Stimulated activated CD8-positive, alpha-beta memory T cell treated with anti-CD3 and anti-CD28 coated beads, Interleukin-4, amount 100 ng/mL, for 1 hour (primary cell): ENCODE measurements around the gene THSD4.
"Not testable (repeated sequence)": the region's sequence is repeated elsewhere in the genome, so short reads cannot be mapped to it uniquely, and the experiment has no call there.

Experiments used
- DNase-seq, 2 donors: peaks; one replicate each; pipeline ENCODE4 v3.0.0-alpha.2; 2020; ENCODE audit warnings: low read depth in 2 of 2, low spot score in 1 of 2

The THSD4 gene

DNA sequence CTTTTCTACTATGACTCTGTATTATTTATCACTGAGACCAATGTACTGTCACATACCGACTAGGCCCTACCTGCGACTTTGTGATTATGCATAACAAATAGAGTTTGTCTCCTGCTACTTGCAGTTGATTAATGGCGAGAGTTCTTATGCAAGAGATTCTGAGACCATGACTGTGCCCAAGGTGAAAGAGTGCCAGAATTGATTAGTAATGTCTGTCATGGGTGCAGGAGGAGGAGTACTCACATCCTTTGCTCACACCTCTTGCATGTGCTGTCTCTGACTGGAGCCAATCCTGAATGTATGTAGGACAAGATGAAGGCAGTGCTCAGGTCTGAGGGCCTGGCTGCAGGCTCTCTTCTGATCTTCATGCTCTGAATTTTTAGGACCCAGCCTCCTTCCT lies 260.7 kb downstream of the THSD4 start:
- no peak for DNase-seq

- DNase-seq: no peak
These were observed 264.6 kb downstream of the THSD4 start for GRCh38 chr15:71379893-71380292.

DNA sequence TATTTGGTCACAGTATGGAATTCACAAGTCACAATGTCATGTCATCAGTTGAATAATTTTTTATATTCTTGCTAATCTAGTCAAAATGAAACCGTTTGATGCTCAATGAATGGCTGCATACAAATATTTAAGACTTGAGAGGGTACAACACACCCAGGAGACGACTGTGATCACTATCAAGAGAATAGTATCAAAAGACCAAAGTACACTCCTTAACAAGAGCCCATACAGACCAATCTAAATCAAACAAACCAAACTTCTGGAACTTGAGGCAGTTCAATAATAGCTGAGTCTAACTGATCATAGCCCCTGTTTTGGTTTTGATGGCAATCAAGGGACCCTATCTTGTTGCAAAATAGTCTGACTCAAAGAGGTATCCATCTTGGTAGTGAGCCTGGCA lies 265.1 kb downstream of the THSD4 start:
- DNase-seq: no peak

DNA sequence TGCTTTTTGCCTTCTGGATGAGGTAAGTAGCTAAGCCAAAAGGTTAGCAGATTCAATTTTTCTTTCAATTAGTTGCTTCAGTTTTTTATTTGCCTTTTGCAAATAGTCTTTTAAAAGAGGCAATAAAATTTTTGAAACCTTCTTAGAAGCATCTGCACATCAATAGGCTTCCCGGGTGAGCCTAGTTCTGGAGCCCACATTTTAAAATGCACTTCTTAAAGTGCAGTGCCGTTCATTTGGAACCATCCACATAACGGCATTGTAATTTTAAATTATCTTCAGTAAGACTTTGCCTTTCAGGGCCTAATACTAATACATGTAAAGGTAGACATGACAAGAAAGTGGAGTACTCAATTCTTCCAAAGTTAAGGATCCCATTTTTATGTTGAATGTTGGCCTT lies 269.2 kb downstream of the THSD4 start:
- DNase-seq: no peak

DNA sequence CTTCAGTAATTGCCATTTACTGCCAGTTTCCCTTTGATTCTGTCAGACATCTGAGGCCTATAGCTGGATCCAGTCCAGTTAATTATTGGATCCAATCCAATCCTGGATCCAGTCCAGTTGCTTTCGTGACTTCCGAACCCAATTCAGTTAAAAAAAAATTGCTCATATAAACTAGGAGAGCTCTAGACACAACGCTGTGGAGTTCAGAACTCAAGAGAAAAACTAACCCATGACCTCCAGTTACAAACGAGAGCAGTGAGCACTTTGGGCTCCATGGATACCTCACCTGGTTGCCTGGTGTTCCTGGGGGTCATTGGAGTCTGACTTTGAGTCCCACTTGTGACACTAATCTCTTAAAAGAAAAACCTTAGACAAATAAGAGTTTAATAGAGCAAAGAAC lies 269.8 kb downstream of the THSD4 start:
- no peak for DNase-seq

DNA sequence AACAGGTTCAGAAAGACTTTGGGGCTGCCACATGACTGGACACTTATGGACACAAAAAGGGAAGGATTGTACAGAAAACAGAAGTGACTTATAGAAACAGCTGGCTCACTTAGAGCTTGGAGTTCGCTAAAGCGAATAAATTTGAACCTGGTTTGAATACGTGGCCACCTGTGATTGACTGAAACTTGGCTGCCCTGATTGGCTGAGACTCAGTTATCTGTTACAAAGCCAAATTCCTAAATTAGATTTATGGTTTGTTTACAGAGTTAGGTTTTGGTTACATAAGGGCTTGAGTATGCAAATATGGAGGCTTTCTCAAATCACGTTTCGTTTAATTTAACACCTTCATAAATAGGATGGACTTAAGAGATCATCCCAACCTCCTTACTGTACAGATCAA lies 270.2 kb downstream of the THSD4 start:
- DNase-seq: no peak

- no peak for DNase-seq
These were observed 270.7 kb downstream of the THSD4 start for GRCh38 chr15:71386005-71386404.

DNA sequence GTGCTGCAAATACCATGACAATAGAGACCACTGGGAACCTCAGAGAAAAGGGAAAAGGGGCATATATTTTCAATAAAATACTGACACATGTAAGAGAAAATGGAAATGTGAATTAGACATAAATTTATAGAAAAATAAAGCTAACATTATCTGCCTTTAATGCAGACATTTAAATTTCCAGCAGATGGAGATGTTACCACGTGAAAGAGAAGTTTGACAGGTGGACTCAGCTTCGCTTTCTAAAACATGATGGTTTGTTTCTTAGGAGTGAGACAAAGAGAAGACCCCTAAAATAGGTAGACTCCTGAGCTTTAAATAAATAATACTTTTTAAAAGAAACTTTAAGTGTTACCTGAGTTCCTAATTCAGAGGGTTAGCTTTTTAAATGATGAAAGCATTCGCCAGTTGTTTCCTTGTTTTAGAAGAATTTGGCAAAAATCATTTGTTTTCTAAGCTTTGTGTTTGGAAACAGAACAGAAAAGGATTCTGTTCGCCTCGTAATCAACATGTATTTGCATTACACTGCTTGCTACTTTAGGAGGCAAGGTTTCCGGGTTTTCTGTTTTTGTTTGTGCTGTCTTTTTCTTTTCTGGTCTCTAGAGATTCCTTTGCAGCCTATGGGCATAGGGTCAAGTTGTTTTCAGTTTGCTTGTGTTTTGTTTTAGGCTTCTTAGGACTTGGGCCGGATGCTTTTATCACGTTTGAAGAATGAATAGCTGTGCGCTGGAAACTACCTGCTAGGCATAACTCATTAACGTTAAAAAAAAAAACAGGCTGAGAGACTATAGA lies 271.4 kb downstream of the THSD4 start:
- no peak for DNase-seq

- DNase-seq: no peak
These were observed 272.5 kb downstream of the THSD4 start for GRCh38 chr15:71387810-71388209.

GRCh38 chr15:71390096-71390495 lies 274.8 kb downstream of the THSD4 start:
- no peak for DNase-seq

- DNase-seq: no peak
These were observed 276.3 kb downstream of the THSD4 start for GRCh38 chr15:71391421-71392088.

DNA sequence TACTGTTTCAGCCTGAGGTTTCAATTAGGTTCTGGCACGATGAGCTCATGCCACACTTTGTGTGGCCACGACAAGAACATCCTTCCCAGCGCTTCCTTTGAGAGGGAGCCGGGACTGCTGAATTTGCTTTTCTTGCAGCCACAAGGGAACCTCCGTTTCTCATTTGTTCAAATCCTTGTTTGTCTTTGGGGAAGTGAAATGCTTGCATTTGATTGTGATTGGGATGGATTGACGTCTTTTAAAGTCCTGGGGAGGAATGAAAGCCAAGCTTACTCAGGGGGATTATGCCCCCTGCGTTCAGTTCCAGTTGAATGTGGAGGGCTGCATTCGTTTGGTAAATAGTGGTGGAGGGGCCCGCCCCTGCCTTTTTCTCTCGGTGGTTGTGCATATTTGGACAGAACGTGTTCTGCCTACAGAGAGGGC lies 277.6 kb downstream of the THSD4 start:
- no peak for DNase-seq

DNA sequence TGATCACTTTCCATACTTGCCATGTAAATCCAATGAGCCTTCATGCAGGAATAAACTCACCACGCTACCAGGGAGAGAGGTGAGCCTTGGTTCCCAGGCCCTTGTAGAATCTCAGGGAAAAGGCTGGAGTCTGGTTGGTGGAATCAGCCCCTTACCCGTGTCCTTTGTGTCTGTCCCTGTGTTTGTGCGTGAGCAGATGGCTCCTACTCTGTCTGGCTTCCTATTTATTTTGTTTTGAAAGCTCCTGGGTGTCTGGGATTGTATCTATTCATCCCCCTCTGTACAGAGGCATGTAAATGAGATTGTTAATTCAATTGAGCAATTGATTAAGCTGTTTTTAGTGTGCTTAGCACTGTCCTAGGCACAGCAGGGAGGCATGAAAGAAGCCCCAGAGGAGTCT lies 278.1 kb downstream of the THSD4 start:
- no peak for DNase-seq

DNA sequence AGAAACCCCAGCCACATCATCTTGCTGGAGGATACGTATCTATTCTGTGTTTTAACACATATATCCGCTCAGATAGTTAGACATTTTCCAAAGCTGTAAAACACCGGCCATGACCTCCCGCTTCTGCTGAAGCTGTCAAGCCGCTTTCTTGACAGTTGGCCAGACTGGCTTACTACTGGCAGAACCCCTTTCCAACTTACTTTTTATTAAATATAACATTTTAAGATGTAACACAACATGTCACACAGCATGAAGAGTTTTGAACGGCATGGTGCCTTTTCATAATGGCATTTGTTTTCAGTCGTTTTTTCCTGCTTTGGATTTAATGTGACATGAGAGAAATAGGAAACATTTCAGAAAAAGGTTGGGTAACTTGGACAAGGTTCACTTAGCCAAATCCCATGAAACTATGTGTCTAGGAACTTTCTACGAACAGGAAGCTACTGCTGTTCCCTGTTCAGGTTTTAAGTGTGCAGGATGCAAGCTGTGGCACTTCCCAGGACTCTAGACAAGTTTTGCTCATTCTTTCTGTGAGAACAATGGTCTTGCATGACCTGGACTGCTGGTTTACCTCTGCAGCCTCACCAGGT lies 281.4 kb downstream of the THSD4 start:
- no peak for DNase-seq

- DNase-seq: no peak
These were observed 282.1 kb downstream of the THSD4 start for GRCh38 chr15:71397377-71397776.

DNA sequence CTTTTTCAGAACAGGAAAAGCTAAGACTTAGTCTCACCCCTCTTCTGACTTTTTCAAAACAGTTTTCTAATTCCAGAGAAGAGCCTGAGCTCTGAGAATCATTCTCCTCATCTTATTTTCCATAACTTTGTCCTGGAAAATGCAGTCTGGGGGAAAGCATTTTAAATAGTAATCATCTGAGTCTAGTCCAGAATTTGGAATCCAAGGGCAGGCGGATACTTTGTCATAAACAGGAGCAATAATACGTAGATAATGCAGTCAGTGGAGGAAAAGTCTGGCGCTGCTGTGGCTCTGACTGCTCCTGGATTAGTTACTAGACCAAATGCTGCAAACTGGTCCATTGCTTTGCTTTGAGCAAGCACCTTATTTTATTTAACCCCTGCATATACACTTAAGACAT lies 285.0 kb downstream of the THSD4 start:
- no peak for DNase-seq

- DNase-seq: not testable (repeated sequence)
These were observed 286.5 kb downstream of the THSD4 start for GRCh38 chr15:71401728-71402127.

DNA sequence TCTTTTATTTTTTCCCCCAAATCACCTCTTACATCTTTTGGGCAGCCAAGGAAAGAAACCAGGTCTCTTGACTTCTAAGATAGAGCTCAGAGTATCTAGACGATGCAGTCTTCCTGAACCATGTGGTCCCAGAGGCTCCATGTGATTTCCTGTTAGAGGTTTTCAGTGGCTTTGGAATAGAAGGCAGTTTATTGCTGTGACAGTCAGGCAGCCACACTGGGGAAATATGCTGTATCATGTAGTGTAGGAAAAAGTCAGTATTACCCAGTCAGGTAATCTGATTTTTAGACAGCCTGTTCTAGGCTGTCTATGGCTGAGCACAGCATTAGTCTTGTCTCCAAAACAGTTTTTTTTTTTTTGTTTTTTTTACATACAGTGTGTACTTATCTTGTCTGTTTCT lies 294.3 kb downstream of the THSD4 start:
- no peak for DNase-seq

- DNase-seq: no peak
These were observed 295.1 kb downstream of the THSD4 start for GRCh38 chr15:71410347-71410746.

- DNase-seq: no peak
These were observed 296.5 kb downstream of the THSD4 start for GRCh38 chr15:71411538-71412482.

GRCh38 chr15:71413419-71413818 lies 298.1 kb downstream of the THSD4 start:
- DNase-seq: no peak
